GM21576 (cell line): ENCODE results near the gene PTGDS.
A peak's percentile ranks its signal among the peaks of the same experiment; 100 is the strongest.

ENCODE experiments used
- ATAC-seq: cut with Tn5 transposase; IDR thresholded peaks from one replicate; pipeline ENCODE4 v1.9.1; 2021; ENCODE audit warnings: mild to moderate bottlenecking, moderate library complexity; ENCODE audit not compliant: unreplicated experiment

PTGDS gene

DNA sequence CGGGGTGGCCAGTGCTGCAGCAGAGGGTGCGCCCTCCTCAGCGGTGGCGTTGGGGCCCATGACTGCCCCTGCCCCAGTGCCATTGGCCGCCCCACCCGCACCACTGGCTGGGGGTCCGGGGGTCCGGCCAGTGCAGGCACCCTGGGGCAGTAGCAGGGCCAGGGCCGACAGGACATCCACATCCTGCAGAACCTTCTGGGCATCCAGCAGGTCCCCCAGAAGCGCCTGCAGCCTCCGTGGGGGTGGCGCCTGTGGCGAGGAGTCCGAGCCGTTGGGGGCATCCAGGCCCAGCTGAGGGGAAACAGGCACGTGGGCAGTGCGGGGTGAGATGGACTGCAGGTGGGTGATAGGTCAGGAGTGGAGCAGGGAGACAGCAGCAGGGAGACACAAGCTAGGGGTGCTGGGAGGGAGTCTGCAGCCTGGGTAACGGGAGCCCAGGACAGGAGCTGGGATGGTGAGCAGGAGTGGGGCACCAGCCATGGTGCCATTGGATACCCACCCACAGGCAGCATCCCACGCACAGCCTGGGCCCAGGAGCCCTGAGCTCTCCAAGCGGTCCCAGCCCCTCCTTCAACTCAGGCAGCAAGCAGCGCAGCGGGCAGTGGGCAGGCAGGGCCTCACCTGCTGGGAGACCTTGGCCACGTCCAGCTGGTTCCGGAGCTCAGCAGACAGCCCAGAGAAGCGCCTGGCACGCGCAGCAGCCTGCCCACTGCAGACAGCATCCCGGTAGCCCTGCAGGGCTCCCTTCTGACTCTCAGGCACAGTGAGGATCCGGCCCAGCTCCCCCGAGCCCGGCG lies 43.7 kb downstream of the PTGDS start:
- no peak for ATAC-seq

DNA sequence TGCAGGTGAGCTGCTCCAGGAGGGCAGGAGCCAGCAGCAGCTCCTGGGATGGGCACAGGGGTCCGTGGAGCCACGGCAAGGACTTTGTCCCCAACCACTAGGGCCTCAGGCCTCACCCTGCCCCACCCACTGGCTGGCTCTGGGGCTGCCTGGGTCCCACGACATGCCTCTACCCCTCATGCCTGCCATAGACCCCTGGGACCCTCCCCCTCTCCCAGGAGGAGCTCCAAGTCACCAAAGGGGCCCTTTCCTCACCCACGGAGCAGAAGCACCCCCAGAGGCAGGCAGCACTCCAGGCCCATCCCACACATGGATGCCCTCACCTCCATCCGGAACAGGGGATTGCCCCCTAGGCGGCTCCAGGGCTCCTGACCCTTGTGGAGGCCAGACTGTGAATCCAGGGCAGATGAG lies 44.3 kb downstream of the PTGDS start:
- no peak for ATAC-seq

DNA sequence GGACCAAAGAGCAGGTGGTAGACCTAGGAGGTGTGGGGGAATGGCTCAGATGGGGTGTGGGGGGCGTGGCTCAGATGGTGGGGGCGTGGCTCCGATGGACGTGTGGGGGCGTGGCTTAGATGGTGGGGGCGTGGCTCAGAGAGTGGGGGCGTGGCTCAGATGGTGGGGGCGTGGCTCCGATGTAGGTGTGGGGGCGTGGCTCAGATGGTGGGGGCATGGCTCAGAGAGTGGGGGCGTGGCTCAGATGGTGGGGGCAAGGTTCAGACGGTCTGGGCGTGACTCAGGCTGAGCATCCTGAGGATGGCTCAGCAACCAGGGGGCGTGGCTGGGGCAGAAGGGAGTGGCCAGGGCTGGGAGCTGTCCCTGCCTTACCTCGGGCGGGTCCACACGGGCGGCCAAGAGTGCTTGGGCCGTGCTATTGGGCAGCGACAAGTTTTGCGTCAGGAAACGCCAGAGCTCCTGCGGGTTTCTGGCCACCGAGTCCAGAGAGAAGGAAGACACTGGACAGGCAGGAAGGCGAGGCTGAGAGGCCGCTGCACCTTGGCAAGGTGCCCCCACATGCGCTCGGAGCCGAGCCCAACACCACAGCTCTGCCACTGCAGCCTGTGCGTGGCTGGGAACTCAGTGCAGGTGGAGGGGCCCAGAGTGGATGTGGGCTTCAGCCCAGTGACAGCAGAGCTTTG lies 44.8 kb downstream of the PTGDS start:
- no peak for ATAC-seq

- no peak for ATAC-seq
Measured at GRCh38 chr9:137022662-137023008, 45.3 kb downstream of the PTGDS start.

- ATAC-seq = no peak
Measured at GRCh38 chr9:137023157-137023556, 45.9 kb downstream of the PTGDS start.

GRCh38 chr9:137023583-137023991 lies 46.3 kb downstream of the PTGDS start:
- ATAC-seq = no peak

DNA sequence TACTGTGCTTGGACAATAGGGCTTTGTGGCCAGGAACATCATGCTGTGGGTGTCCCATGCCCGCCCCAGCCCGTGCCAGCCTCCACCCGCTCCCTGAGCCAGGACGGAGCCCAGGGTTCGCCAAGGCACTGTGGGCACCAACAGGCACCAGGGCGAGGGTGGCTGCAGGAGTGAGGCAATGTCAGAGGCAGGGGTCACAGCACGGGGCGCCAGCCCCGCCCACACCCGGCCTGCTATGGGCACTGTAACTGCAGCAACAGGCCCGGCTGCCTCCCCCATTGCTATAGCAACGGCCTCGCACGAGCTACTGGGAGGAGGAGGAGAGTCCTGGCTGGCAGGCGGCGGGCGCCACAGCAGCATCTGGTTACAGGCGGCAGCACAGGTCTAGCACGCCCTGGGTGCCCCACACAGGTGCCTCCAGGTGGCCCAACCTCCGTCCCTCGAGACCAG lies 48.2 kb downstream of the PTGDS start:
- no peak for ATAC-seq

DNA sequence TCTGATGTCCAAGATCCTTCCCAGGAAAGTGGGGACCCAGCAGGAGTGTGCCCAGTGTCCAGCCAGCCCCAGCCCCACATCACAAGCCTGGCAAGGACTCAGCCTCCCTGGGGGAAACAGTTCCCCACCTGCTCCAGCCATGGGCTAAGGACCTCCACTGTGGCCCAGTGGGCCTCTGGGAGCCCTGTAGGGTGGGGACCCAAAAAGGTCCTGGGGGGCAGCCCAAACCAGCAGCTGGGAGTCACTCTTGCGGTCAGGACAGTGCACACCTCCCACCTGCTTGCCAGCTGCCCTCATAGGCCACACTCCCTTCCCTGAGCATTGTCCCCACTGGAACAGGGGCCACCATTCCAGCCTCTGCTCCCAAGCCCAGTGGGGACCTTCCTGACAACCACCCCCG lies 49.1 kb downstream of the PTGDS start:
- ATAC-seq = no peak

DNA sequence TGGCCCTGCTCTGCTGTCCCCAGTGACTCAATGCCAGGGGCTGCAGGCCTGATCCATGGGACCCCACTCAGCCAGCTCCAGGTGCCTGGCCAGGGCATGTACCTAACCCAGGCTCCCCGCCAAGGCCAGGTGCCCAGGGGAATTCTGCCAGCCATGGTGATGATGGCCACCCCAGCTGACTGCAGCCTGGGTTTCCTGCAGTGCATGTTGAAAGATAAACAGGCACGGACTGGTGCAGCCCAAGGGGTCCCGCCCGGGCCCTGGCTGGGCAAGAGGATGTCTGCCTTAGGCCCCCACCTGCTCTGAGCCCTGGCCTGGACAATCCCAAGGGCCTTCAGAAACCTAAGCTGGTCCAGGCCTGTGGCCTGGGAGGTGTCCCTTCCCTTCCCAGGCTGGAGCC lies 49.5 kb downstream of the PTGDS start:
- ATAC-seq = no peak

- ATAC-seq = no peak
Measured at GRCh38 chr9:137027369-137028262, 50.3 kb downstream of the PTGDS start, which contains the start of gene ABCA2. TSS of gene ABCA2 (minus strand) at chr9:137028237. CDS start at chr9:137028140, 97 bp downstream.

DNA sequence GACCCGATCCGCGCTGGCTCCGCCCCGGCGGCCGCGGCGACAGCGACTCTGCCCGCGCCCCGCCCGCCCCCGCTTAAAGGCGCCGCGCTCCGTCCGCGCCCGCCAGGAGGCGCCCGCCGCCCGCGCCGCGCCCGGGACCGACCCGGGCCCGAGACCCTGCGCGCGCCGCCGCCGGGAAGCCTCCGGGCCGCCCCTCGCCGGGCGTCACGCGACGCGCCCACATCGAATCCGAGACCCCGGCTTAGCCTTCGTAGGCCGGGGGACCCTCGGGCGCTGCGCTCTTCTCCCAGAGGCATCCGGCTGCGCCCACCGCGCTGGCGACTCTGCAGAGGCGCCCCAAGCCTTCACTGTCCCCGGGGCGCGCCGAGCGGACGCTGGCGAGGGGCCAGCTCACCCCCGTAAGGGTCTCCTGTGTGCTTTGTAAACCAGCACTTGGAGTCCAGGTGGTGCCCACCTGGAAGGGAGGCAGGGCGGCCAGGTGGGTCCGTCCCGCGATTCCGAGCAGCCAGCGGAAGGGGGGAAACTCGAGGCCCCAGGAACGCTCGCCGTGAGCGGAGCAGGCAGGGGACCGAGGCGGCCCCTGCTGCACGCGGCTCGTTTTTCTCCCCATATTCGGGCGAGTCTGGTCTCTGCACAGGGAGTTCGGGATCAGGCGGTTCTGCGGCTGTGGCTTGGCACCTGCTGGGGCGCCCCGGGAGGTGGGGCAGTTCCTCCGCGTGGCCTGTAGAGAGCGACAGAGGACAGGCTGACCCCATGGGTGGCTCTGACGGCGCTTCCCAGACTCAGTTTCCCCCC lies 51.2 kb downstream of the PTGDS start:
- peak; percentile 35 for ATAC-seq

DNA sequence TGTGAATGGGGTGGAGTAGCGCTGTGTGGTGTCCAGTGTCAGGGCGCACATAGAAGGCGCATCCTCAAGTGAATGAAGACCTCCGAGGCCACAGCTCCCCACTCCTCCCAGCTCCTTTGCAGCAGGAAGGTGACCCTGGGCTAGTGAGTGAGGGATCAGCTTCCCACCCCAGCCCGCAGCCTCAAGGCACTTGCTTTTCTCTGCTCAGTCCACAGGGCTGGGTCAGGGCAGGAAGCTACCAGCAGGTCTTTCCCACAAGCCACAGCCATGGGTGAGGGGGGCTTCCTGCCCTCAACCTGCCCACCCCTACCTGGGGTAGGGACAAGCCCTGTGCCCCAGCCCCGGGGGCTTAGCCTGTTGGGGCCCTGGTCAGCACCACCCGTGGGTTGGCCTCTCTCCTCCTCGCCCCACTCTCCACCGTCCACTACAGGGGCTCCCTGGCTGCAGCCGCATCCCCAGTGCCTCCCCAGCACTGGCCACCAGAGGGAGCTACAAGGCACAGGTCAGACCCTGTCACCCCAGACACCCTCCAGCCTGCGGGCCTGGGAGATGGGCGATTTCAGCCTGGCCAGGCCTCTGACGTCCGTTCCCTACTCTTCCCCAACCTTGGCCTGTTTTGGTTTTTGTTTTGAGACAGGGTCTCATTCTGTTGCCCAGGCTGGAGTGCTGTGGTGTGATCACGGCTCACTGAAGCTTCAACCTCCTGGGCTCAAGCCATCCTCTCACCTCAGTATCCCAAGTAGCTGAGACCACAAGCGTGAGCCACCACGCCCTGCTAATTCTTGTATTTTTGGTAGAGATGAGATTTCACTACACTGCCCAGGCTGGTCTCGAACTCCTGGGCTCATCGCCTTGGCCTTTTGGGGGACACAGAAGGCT lies 52.0 kb downstream of the PTGDS start:
- peak; percentile 40 for ATAC-seq

GRCh38 chr9:137030006-137030405 lies 52.7 kb downstream of the PTGDS start:
- no peak for ATAC-seq

DNA sequence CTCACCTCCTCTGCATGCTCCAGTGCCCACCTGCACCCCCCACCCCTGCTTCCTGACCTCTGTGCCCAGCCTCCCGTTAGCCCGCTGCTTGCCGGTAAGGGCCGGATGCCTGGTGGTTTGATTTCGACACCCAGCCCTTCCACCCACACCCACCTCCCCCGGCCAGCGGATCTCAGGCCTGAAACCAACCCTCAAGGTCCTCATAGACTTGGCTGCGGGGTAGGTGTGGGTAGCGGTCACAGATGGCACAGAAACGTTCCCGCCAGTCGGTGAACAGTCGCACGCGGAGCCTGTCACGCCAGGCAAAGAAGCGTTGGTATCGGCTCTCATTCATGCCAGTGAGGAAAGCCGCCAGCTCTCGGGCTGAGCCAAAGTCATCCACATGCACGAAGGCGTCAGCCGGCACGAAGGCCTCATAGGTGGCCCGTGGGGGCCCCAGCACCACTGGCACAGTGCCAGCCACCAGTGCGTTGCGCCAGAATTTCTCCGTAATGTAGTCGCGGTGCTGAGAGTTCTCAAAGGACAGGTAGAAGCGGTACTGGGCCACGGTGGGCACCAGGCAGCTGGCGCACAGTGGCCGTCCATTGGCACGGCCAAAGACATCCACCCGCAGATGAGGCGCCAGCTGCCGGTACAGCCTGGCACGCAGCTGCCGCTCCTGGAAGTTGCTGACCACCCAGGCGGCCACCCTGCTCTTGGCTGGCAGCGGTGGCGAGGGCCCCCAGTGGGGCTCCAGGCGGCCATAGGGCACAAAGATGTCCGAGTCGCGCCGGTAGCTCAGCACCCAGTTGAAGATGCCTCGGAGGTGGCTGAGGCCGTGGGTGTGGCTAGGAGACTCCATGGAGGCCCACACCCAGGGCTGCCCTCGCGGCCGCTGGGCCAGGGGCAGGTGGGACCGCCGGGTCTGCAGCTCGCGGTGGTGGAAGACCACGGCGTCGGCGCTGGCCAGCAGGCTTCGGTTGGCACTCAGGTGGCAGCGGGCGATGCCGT lies 53.5 kb downstream of the PTGDS start:
- no peak for ATAC-seq
